Amniotic epithelial cell (primary cell): Measurements from ENCODE around the gene CRB1.

ENCODE experiments used
- DNase-seq: peaks from one replicate; pipeline ENCODE4 v3.0.0-alpha.2; 2010; ENCODE audit warnings: low read depth

CRB1 gene

GRCh38 chr1:197304638-197305200, 36.7 kb downstream of the CRB1 start:
- no peak for DNase-seq

- no peak for DNase-seq
Measured at GRCh38 chr1:197305925-197306324, 37.9 kb downstream of the CRB1 start.

- DNase-seq: no peak
Measured at GRCh38 chr1:197306381-197307062, 38.5 kb downstream of the CRB1 start.

GRCh38 chr1:197307136-197307535, 39.1 kb downstream of the CRB1 start:
- DNase-seq: no peak

- no peak for DNase-seq
Measured at GRCh38 chr1:197307551-197307950, 39.5 kb downstream of the CRB1 start.

- no peak for DNase-seq
Measured at GRCh38 chr1:197311081-197311480, 43.0 kb downstream of the CRB1 start.

GRCh38 chr1:197312163-197312562, 44.1 kb downstream of the CRB1 start:
- peak; percentile 51 for DNase-seq

GRCh38 chr1:197313713-197314112, 45.7 kb downstream of the CRB1 start:
- DNase-seq: no peak

GRCh38 chr1:197314682-197315081, 46.6 kb downstream of the CRB1 start:
- no peak for DNase-seq

- DNase-seq: peak; percentile 33
Measured at GRCh38 chr1:197319631-197320030, 51.6 kb downstream of the CRB1 start.

GRCh38 chr1:197320991-197321531, 53.0 kb downstream of the CRB1 start:
- DNase-seq: peak; percentile 47

GRCh38 chr1:197321811-197322210, 53.8 kb downstream of the CRB1 start:
- peak; percentile 10 for DNase-seq

GRCh38 chr1:197327776-197328364, 59.8 kb downstream of the CRB1 start:
- peak; percentile 5 for DNase-seq

GRCh38 chr1:197330213-197330612, 62.2 kb downstream of the CRB1 start:
- no peak for DNase-seq

- DNase-seq: no peak
Measured at GRCh38 chr1:197331565-197331964, 63.5 kb downstream of the CRB1 start.

GRCh38 chr1:197333041-197333440, 65.0 kb downstream of the CRB1 start:
- DNase-seq: no peak

- DNase-seq: no peak
Measured at GRCh38 chr1:197336571-197336970, 68.5 kb downstream of the CRB1 start.

GRCh38 chr1:197339106-197340060, 71.3 kb downstream of the CRB1 start:
- DNase-seq: no peak

GRCh38 chr1:197341626-197342025, 73.6 kb downstream of the CRB1 start:
- peak; percentile 50 for DNase-seq

GRCh38 chr1:197342044-197342565, 74.1 kb downstream of the CRB1 start:
- no peak for DNase-seq

GRCh38 chr1:197342669-197343068, 74.6 kb downstream of the CRB1 start:
- DNase-seq: no peak
